Nasal cavity respiratory epithelium epithelial cell of viscerocranial mucosa (primary cell): ENCODE results near the gene LRRK1. TPM values are rescaled to one million over a fixed set of nuclear protein-coding genes. Genes with fewer than 3 reads are reported as not detected.

Source experiments
- total RNA-seq: library from RNA; depleted of rRNA; stranded (reverse); fragments of >200 nt; gene quantifications from 2 replicates; pipeline ENCODE4 v1.2.3, GENCODE V29; 2014

The LRRK1 gene, protein sequence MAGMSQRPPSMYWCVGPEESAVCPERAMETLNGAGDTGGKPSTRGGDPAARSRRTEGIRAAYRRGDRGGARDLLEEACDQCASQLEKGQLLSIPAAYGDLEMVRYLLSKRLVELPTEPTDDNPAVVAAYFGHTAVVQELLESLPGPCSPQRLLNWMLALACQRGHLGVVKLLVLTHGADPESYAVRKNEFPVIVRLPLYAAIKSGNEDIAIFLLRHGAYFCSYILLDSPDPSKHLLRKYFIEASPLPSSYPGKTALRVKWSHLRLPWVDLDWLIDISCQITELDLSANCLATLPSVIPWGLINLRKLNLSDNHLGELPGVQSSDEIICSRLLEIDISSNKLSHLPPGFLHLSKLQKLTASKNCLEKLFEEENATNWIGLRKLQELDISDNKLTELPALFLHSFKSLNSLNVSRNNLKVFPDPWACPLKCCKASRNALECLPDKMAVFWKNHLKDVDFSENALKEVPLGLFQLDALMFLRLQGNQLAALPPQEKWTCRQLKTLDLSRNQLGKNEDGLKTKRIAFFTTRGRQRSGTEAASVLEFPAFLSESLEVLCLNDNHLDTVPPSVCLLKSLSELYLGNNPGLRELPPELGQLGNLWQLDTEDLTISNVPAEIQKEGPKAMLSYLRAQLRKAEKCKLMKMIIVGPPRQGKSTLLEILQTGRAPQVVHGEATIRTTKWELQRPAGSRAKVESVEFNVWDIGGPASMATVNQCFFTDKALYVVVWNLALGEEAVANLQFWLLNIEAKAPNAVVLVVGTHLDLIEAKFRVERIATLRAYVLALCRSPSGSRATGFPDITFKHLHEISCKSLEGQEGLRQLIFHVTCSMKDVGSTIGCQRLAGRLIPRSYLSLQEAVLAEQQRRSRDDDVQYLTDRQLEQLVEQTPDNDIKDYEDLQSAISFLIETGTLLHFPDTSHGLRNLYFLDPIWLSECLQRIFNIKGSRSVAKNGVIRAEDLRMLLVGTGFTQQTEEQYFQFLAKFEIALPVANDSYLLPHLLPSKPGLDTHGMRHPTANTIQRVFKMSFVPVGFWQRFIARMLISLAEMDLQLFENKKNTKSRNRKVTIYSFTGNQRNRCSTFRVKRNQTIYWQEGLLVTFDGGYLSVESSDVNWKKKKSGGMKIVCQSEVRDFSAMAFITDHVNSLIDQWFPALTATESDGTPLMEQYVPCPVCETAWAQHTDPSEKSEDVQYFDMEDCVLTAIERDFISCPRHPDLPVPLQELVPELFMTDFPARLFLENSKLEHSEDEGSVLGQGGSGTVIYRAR (N-terminal part only)
- total RNA-seq, result 4.8 and 14.3 TPM in 2 replicates

GRCh38 chr15:100918690-100919480, at the start of gene LRRK1:
Gene LRRK1, plus strand, starts transcription at chr15:100919357. Its CDS starts 5,276 bp downstream, at chr15:100924633.

GRCh38 chr15:100879464-100880138, 39.6 kb upstream of the LRRK1 start, which contains the start of gene ALDH1A3:
Gene ALDH1A3, plus strand, starts transcription at chr15:100879831. Its CDS starts 77 bp downstream, at chr15:100879908.

Other genes starting within 250 kb of the LRRK1 start
- gene ALDH1A3, start 39.5 kb upstream of the LRRK1 start, total RNA-seq, result 277 and 355 TPM in 2 replicates